Stomach (tissue), 9 donors: ENCODE measurements around the gene PRR12. TPM values are rescaled to one million over a fixed set of nuclear protein-coding genes. Genes with fewer than 3 reads are reported as not detected.

Experiments used
- DNase-seq, 2 donors: peaks; one replicate each; pipeline versions ENCODE4 v3.0.0 to v3.0.0-alpha.2; 2013 to 2019
- H3K27ac ChIP-seq, 5 donors: fragments of 200-600 bp in 4 of 5; sonication (generic) in 4 of 5; one replicate each; pipeline ENCODE4 v1.5.1; 2013 to 2019; ENCODE audit warnings: mild to moderate bottlenecking in 1 of 5, moderate library complexity in 1 of 5
- H3K27me3 ChIP-seq, 3 donors: fragments of 200-600 bp; sonication (generic); one replicate each; pipeline ENCODE4 v1.5.1; 2017 to 2019; ENCODE audit warnings: mixed run types in 1 of 3
- H3K36me3 ChIP-seq, 4 donors: fragments of 200-600 bp; sonication (generic); 1 replicate in 3 of 4; 2 replicates in 1 of 4; pipeline ENCODE4 v1.5.1; 2016 to 2019
- H3K4me1 ChIP-seq, 4 donors: fragments of 200-600 bp; sonication (generic); one replicate each; pipeline ENCODE4 v1.5.1; 2016 to 2019
- H3K4me3 ChIP-seq, 4 donors: fragments of 200-600 bp; sonication (generic) in 3 of 4; one replicate each; pipeline ENCODE4 v1.5.1; 2016 to 2019; ENCODE audit warnings: mild to moderate bottlenecking in 1 of 4
- H3K9me3 ChIP-seq, 4 donors: fragments of 200-600 bp; sonication (generic); one replicate each; pipeline ENCODE4 v1.5.1; 2016 to 2019
- EP300 ChIP-seq: sonication (generic); formaldehyde crosslinking; IDR thresholded peaks from one replicate; pipeline ENCODE4 v1.6.1; 2017; ENCODE audit warnings: antibody characterized with exemption
- POLR2A ChIP-seq, 4 donors: fragments of 450-650 bp; IDR thresholded peaks; one replicate each; pipeline ENCODE4 v1.6.1; 2016; ENCODE audit warnings: antibody characterized with exemption in 4 of 4, control low read depth in 2 of 4, mild to moderate bottlenecking in 1 of 4, moderate library complexity in 1 of 4
- POLR2AphosphoS5 ChIP-seq, 3 donors: sonication (generic); formaldehyde crosslinking; IDR thresholded peaks; one replicate each; pipeline ENCODE4 v1.6.1; 2016; ENCODE audit warnings: antibody characterized with exemption in 3 of 3
- WGBS, 5 donors: extraction: QIAGEN DNeasy Blood & Tissue Kit in 3 of 5; methylation state at CpG; one replicate each; pipeline versions ENCODE4 v1.1.5 to v1.1.7; 2013 to 2018; 5-methylcytosine and 5-hydroxymethylcytosine counted together
- intact Hi-C: fragments of 100-400 bp; cut with DNase I; formaldehyde crosslinking; loops from one replicate; pipeline ENCODE4 v1.15.1; 2023; ENCODE audit warnings: low total_unique reads
- polyA plus RNA-seq, 3 donors: library from polyadenylated mRNA; stranded (reverse); fragments of 200-250 nt; gene quantifications; one replicate each; pipeline ENCODE4 v1.2.3, GENCODE V29; 2013
- total RNA-seq, 5 donors: library from RNA; depleted of rRNA; stranded (reverse); fragments of >200 nt; gene quantifications; one replicate each; pipeline versions ENCODE4 v1.1.0 to v1.2.3, GENCODE V29; 2014 to 2016
- TF ChIP-seq, protein P1 (sequence below), 7 experiments: fragments of 450-650 bp in 4 of 7; fragments of 200-600 bp in 3 of 7; sonication (generic) in 3 of 7; IDR thresholded peaks; one replicate each; pipeline ENCODE4 v1.5.1; 2016 to 2019; ENCODE audit warnings: antibody characterized with exemption in 7 of 7, control low read depth in 2 of 7, mild to moderate bottlenecking in 1 of 7
- donor health status: healthy with polysubstance abuse.
- donor health status: Bipolar disorder and iron deficiency.
- donor health status: healthy.

Gene PRR12
- total and polyA plus RNA-seq, 8 donors = 3.1 to 88.3 (median 11.0) TPM

DNA sequence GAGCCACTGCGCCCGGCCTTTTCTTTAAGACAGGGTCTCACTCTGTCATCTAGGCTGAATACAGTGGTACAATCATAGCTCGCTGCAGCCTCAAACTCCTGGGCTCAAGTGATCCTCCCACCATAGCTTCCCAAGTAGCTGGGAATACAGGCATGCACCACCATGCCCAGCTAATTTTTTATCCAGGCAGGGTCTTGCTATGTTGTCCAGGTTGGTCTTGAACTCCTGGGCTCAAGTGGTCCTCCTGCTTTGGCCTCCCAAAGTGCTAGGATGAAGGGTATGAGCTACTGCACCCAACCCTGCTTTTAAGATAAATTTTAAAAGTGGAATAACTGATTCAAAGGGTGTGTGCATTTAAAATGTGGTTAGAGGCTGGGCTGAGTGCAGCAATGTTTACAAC is 24.7 kb upstream of the PRR12 start:
- DNase-seq = no peak
- Histone ChIP-seq H3K27ac (peak overlapping the region in 1 of 5 donors; percentile 76), H3K36me3 (peaks cover 0 to 4% (median 2%) of the 10 kb centered on the region in 4 donors), H3K27me3 (no peaks in the 10 kb centered on the region), H3K4me3 (no peak overlapping the region), H3K9me3 (no peaks in the 10 kb centered on the region), H3K4me1 (peaks cover 46 to 81% (median 61%) of the 10 kb centered on the region in 4 donors)
- WGBS, 5 donors = 79 to 100% (median 97%) methylated on average over 3 of the region's 3 CpGs
- TF ChIP-seq EP300 = no peak
- intact Hi-C loops = no loop called here

DNA sequence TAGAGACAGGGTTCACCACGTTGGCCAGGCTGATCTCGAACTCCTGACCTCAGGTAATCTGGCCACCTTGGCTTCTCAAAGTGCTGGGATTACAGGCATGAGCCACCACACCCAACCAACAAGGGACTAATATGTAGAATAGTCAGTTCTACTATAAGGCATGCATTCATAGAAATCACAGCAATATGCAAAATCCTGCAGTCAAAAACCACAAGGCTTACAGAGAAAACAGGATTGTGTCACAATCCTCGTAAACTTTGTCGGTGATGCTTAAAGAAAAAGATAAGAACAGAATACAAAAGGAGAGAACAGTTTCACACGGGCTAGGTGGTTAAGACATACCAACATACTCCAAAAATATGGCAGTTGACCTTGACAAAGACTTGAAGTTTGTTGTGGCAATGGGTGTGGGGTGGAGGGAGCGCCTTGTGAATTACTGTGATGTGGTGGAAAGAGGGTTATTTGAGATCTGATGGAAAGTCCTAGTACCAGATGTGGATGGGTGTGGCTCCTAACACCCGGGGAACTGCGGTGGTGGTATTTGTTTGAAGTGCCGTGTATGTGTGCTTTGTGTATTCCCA is 23.0 kb upstream of the PRR12 start:
- Histone ChIP-seq H3K27me3 (no peaks in the 10 kb centered on the region), H3K9me3 (no peaks in the 10 kb centered on the region), H3K36me3 (peaks cover 0 to 3% (median under 1%) of the 10 kb centered on the region in 4 donors), H3K4me3 (no peak overlapping the region), H3K4me1 (peaks cover 48 to 74% (median 61%) of the 10 kb centered on the region in 4 donors), H3K27ac (peak overlapping the region; percentile 63 to 76 (median 68))
- 23 to 42% (median 33%) methylated on average over 9 of the region's 9 CpGs for WGBS, 5 donors
- intact Hi-C loops = no loop called here
- TF ChIP-seq POLR2A (IDR thresholded peaks at IDR 0.05) (no peak), POLR2AphosphoS5 (IDR thresholded peaks at IDR 0.05) (no peak), EP300 (no peak)
- TF ChIP-seq, protein P1, sequence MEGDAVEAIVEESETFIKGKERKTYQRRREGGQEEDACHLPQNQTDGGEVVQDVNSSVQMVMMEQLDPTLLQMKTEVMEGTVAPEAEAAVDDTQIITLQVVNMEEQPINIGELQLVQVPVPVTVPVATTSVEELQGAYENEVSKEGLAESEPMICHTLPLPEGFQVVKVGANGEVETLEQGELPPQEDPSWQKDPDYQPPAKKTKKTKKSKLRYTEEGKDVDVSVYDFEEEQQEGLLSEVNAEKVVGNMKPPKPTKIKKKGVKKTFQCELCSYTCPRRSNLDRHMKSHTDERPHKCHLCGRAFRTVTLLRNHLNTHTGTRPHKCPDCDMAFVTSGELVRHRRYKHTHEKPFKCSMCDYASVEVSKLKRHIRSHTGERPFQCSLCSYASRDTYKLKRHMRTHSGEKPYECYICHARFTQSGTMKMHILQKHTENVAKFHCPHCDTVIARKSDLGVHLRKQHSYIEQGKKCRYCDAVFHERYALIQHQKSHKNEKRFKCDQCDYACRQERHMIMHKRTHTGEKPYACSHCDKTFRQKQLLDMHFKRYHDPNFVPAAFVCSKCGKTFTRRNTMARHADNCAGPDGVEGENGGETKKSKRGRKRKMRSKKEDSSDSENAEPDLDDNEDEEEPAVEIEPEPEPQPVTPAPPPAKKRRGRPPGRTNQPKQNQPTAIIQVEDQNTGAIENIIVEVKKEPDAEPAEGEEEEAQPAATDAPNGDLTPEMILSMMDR (IDR thresholded peaks at IDR 0.05) = no peak
- DNase-seq = peak in 1 of 2 donors; percentile 76

DNA sequence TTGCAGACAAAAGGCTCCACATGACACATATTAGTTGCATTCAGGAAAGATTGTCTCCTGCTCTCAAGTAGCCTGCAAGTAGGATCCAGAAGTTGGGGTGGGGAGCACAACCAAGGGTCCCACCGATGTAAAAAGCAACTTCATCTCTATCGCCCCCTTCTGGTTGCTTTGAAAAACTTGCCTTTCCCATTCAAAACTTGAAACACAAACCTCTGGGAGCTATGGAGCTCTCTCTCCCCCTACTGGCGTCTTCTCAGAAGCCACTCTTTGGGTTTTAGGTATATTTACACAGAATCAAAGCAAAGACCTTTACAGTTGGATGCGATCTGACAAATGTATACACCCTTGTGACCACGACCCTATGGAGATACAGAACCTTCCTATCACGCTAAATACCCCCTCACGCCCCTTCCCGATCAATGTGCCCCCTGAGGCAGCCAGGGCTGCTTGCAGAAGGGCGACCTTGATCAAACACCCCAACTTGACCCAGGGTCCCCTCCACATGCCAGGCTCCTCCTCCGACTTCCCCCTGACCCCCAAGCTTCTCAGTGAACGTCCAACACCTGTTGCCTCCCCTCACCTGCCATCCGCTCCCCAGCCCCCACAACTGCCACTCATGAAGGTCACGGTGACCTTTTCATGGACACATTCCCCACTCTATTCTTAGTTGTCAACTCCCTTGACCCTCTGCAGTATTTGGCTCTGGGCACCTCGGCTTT is 20.7 kb upstream of the PRR12 start:
- Histone ChIP-seq H3K27me3 (no peaks in the 10 kb centered on the region), H3K9me3 (no peaks in the 10 kb centered on the region), H3K4me1 (peaks cover 38 to 69% (median 51%) of the 10 kb centered on the region in 4 donors), H3K27ac (peak overlapping the region in 4 of 5 donors; percentile 17 to 76 (median 48)), H3K4me3 (no peak overlapping the region), H3K36me3 (peaks cover 10 to 24% (median 21%) of the 10 kb centered on the region in 4 donors)
- TF ChIP-seq EP300 = no peak
- TF ChIP-seq, protein P1 (IDR thresholded peaks at IDR 0.05) = peak in 6 of 7 experiments; percentile 27 to 99 (median 95)
- TF ChIP-seq POLR2A (IDR thresholded peaks at IDR 0.05) = no peak
- TF ChIP-seq POLR2AphosphoS5 (IDR thresholded peaks at IDR 0.05) = peak in 1 of 3 donors; percentile 30
- WGBS, 5 donors = 19 to 29% (median 25%) methylated on average over 14 of the region's 14 CpGs
- intact Hi-C loops = no loop called here
- peak; percentile 65 to 94 for DNase-seq

DNA sequence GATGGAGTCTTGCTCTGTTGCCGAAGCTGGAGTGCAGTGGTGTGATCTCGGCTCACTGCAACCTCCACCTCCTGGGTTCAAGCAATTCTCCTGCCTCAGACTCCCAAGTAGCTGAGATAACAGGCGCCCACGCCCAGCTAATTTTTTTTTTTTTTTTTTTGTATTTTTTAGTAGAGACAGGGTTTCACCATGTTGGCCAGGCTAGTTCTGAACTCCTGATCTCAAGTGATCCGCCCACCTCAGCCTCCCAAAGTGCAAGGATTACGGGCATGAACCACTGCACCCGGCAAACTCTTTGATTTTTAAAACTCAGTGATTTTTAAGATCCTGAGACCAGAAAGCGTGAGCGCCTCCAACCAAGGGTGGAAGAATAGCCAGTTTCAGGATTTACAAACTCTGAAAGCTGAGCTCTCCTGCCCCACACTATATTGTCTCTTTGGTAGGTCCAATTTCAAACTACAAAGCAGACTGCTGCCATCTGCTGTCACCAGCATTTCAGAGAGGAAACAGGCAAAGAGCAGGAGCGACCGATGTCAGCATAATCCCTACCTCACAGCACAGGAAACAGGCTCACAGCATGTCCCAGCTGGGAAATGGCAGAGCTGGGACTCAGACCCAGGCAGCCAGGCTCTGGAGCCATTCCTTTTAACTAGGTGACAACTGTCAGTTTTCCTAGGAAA is 19.8 kb upstream of the PRR12 start:
- Histone ChIP-seq H3K27me3 (no peaks in the 10 kb centered on the region), H3K4me3 (no peak overlapping the region), H3K36me3 (peaks cover 11 to 32% (median 30%) of the 10 kb centered on the region in 4 donors), H3K27ac (peak overlapping the region in 3 of 5 donors; percentile 4 to 76 (median 17)), H3K9me3 (no peaks in the 10 kb centered on the region), H3K4me1 (peaks cover 31 to 61% (median 45%) of the 10 kb centered on the region in 4 donors)
- TF ChIP-seq, protein P1 (IDR thresholded peaks at IDR 0.05) = peak in 2 of 7 experiments; percentile 24 to 41
- TF ChIP-seq POLR2AphosphoS5 (IDR thresholded peaks at IDR 0.05) = no peak
- intact Hi-C loops = no loop called here
- peak; percentile 53 to 68 for DNase-seq
- 43 to 61% (median 56%) methylated on average over 11 of the region's 11 CpGs for WGBS, 5 donors
